Effector memory CD8-positive, alpha-beta T cell (primary cell): ENCODE measurements around the gene C22orf39.
"Not testable (repeated sequence)": the region's sequence is repeated elsewhere in the genome, so short reads cannot be mapped to it uniquely, and the experiment has no call there.

Source experiments
- ATAC-seq: fragments of 150-1000 bp; cut with Tn5 transposase; replicated peaks from 2 replicates; pipeline ENCODE4 v1.10.0; 2021; ENCODE audit warnings: mild to moderate bottlenecking, moderate library complexity
- DNase-seq, 3 experiments: peaks; one replicate each; pipeline ENCODE4 v3.0.0; 2021
- H3K27ac Mint-ChIP-seq, 2 donors: one replicate each; pipeline ENCODE4 v1.8.0; 2022; ENCODE audit warnings: mild to moderate bottlenecking in 2 of 2, mixed read lengths in 2 of 2, moderate library complexity in 2 of 2
- H3K27me3 Mint-ChIP-seq, 2 donors: one replicate each; pipeline ENCODE4 v1.8.0; 2022; ENCODE audit warnings: mixed read lengths in 2 of 2
- H3K36me3 Mint-ChIP-seq: one replicate; pipeline ENCODE4 v1.8.0; 2022; ENCODE audit warnings: mild to moderate bottlenecking, moderate library complexity, mixed read lengths; ENCODE audit not compliant: insufficient read depth
- H3K4me1 Mint-ChIP-seq, 2 donors: one replicate each; pipeline ENCODE4 v1.8.0; 2022; ENCODE audit warnings: low read depth in 2 of 2, mixed read lengths in 2 of 2
- H3K4me3 Mint-ChIP-seq, 2 donors: one replicate each; pipeline ENCODE4 v1.8.0; 2022; ENCODE audit warnings: mild to moderate bottlenecking in 2 of 2, mixed read lengths in 2 of 2, moderate library complexity in 2 of 2
- H3K9me3 Mint-ChIP-seq, 2 donors: one replicate each; pipeline ENCODE4 v1.8.0; 2022; ENCODE audit warnings: mixed read lengths in 2 of 2

The C22orf39 gene

GRCh38 chr22:19438298-19438697, 9.2 kb downstream of the C22orf39 start:
- H3K4me3 Mint-ChIP-seq: no peak overlapping the region

DNA sequence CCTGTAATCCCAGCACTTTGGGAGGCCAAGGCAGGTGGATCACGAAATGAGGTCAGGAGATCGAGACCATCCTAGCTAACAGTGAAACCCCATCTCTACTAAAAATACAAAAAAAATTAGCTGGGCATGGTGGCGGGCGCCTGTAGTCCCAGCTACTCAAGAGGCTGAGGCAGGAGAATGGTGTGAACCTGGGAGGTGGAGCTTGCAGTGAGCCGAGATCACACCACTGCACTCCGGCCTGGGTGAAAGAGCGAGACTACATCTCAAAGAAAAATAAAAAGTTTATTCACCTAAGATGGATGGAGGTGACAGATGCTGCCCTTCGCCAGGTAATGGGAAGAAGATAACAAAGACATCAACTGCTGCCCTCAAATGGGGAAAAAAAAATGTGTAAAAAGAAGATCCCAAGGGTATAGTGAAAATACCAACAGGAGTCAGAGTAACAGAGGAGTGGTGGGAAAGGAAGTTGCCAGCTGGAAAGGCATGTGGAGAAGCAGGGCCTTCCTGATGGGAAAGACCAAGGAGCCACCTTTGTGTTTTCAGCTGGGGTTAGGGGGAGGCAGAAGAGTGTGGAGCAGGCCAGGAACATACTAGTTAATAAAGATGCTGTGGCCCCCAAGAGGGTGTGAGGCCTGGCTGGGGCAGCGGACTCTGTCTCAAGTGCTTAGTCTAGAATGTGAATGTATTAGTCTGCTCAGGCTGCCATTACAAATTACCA, 10.9 kb downstream of the C22orf39 start:
- not testable (repeated sequence) for DNase-seq, ATAC-seq, H3K4me1 Mint-ChIP-seq, H3K4me3 Mint-ChIP-seq, H3K9me3 Mint-ChIP-seq, H3K27me3 Mint-ChIP-seq
- Mint-ChIP-seq H3K27ac (peak overlapping the region; percentile 4 to 12), H3K36me3 (peaks cover 42% of the 10 kb centered on the region)

More at GRCh38 chr22:19438298-19438697, 9.2 kb downstream of the C22orf39 start:
- H3K27me3 Mint-ChIP-seq: no peaks in the 10 kb centered on the region
- ATAC-seq: no peak
- H3K4me1 Mint-ChIP-seq: peaks cover 6 to 13% of the 10 kb centered on the region in 2 donors
- DNase-seq: no peak
- no peak overlapping the region for H3K27ac Mint-ChIP-seq
- H3K36me3 Mint-ChIP-seq: peaks cover 43% of the 10 kb centered on the region
- no peaks in the 10 kb centered on the region for H3K9me3 Mint-ChIP-seq

GRCh38 chr22:19434829-19435580, 12.5 kb downstream of the C22orf39 start:
- Mint-ChIP-seq H3K9me3 (no peaks in the 10 kb centered on the region), H3K27ac (peak overlapping the region in 1 of 2 donors; percentile 65), H3K36me3 (peaks cover 52% of the 10 kb centered on the region), H3K4me1 (peaks cover 11 to 13% of the 10 kb centered on the region in 2 donors), H3K27me3 (no peaks in the 10 kb centered on the region), H3K4me3 (no peak overlapping the region)
- ATAC-seq: no peak
- no peak for DNase-seq

GRCh38 chr22:19434401-19434800, 13.1 kb downstream of the C22orf39 start:
- H3K36me3 Mint-ChIP-seq: peaks cover 50% of the 10 kb centered on the region
- peaks cover 17 to 19% of the 10 kb centered on the region in 2 donors for H3K4me1 Mint-ChIP-seq
- H3K27ac Mint-ChIP-seq: peak overlapping the region in 1 of 2 donors; percentile 93
- no peak for ATAC-seq
- H3K4me3 Mint-ChIP-seq: peak overlapping the region; percentile 55 to 88
- DNase-seq: no peak
- no peaks in the 10 kb centered on the region for H3K9me3 Mint-ChIP-seq
- H3K27me3 Mint-ChIP-seq: no peaks in the 10 kb centered on the region

- H3K36me3 Mint-ChIP-seq: peaks cover 53% of the 10 kb centered on the region
- DNase-seq (peak; percentile 75 to 82 (median 79)), ATAC-seq (peak; percentile 83)
- no peaks in the 10 kb centered on the region for H3K27me3 Mint-ChIP-seq
- no peaks in the 10 kb centered on the region for H3K9me3 Mint-ChIP-seq
- H3K4me3 Mint-ChIP-seq: peak within 1 kb of the TSS; percentile 88 to 93
- H3K27ac Mint-ChIP-seq: peak within 1 kb of the TSS; percentile 93 to 94
- peaks cover 21 to 35% of the 10 kb centered on the region in 2 donors for H3K4me1 Mint-ChIP-seq
Observed at GRCh38 chr22:19432133-19432851, 15.2 kb downstream of the C22orf39 start, which contains the start of gene MRPL40. Gene MRPL40 (plus strand): TSS chr22:19432545. CDS start chr22:19432555, 10 bp downstream.

GRCh38 chr22:19431649-19432132, 15.8 kb downstream of the C22orf39 start, which contains the start of gene HIRA:
Gene HIRA (minus strand): TSS chr22:19431733. CDS start chr22:19431476, 257 bp downstream.
- DNase-seq (peak; percentile 81 to 90 (median 88)), ATAC-seq (peak; percentile 57)
- no peaks in the 10 kb centered on the region for H3K27me3 Mint-ChIP-seq
- peaks cover 25 to 41% of the 10 kb centered on the region in 2 donors for H3K4me1 Mint-ChIP-seq
- no peaks in the 10 kb centered on the region for H3K9me3 Mint-ChIP-seq
- H3K4me3 Mint-ChIP-seq: peak within 1 kb of the TSS; percentile 88 to 93
- peak within 1 kb of the TSS; percentile 93 to 94 for H3K27ac Mint-ChIP-seq
- H3K36me3 Mint-ChIP-seq: peaks cover 53% of the 10 kb centered on the region

- DNase-seq (peak in 1 of 3 experiments; percentile 16), ATAC-seq (no peak)
- peak overlapping the region; percentile 92 to 94 for H3K27ac Mint-ChIP-seq
- H3K36me3 Mint-ChIP-seq: peaks cover 52% of the 10 kb centered on the region
- no peaks in the 10 kb centered on the region for H3K27me3 Mint-ChIP-seq
- no peaks in the 10 kb centered on the region for H3K9me3 Mint-ChIP-seq
- peaks cover 32 to 48% of the 10 kb centered on the region in 2 donors for H3K4me1 Mint-ChIP-seq
- peak overlapping the region; percentile 88 to 93 for H3K4me3 Mint-ChIP-seq
Observed at GRCh38 chr22:19430890-19431541, 16.5 kb downstream of the C22orf39 start.

- peak overlapping the region; percentile 88 to 93 for H3K4me3 Mint-ChIP-seq
- ATAC-seq (peak; percentile 31), DNase-seq (peak; percentile 16 to 38 (median 16))
- no peaks in the 10 kb centered on the region for H3K9me3 Mint-ChIP-seq
- peaks cover 33 to 51% of the 10 kb centered on the region in 2 donors for H3K4me1 Mint-ChIP-seq
- H3K27me3 Mint-ChIP-seq: no peaks in the 10 kb centered on the region
- H3K27ac Mint-ChIP-seq: peak overlapping the region; percentile 92 to 94
- H3K36me3 Mint-ChIP-seq: peaks cover 45% of the 10 kb centered on the region
Observed at GRCh38 chr22:19429950-19430889, 17.3 kb downstream of the C22orf39 start.

- Mint-ChIP-seq H3K36me3 (peaks cover 20% of the 10 kb centered on the region), H3K27ac (peak overlapping the region; percentile 47 to 96), H3K9me3 (no peaks in the 10 kb centered on the region), H3K4me1 (peaks cover 62 to 85% of the 10 kb centered on the region in 2 donors), H3K27me3 (no peaks in the 10 kb centered on the region), H3K4me3 (no peak overlapping the region)
- DNase-seq (no peak), ATAC-seq (no peak)
Observed at GRCh38 chr22:19424186-19424500, 23.4 kb downstream of the C22orf39 start.

- H3K27me3 Mint-ChIP-seq: no peaks in the 10 kb centered on the region
- peak overlapping the region; percentile 95 to 96 for H3K27ac Mint-ChIP-seq
- ATAC-seq: no peak
- no peaks in the 10 kb centered on the region for H3K9me3 Mint-ChIP-seq
- no peak for DNase-seq
- peaks cover 21% of the 10 kb centered on the region for H3K36me3 Mint-ChIP-seq
- H3K4me3 Mint-ChIP-seq: peak overlapping the region; percentile 1 to 51
- peaks cover 64 to 85% of the 10 kb centered on the region in 2 donors for H3K4me1 Mint-ChIP-seq
Observed at GRCh38 chr22:19422440-19423301, 24.8 kb downstream of the C22orf39 start.

DNA sequence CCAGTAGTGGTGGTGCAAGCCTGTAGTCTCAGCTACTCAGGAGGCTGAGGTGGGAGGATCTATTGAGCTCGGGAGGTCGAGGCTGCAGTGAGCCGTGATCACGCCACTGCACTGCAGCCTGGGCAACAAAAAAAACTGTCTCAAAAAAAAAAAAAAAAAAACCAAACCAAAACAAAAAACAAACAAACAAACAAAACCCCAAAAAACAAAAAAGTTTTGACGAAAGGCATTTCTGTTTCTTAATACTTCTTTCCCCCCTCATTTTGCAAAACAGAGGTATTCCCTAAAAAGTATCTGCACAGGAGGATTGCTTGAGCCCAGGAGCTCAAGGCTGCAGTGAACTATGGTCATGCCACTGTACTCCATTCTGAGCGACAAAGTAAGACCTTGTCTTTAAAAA, 27.2 kb downstream of the C22orf39 start:
- Mint-ChIP-seq H3K4me1 (peaks cover 62 to 74% of the 10 kb centered on the region in 2 donors), H3K27ac (peak overlapping the region; percentile 95 to 96), H3K4me3 (peak overlapping the region; percentile 68 to 77), H3K36me3 (peaks cover 18% of the 10 kb centered on the region), H3K27me3 (no peaks in the 10 kb centered on the region), H3K9me3 (no peaks in the 10 kb centered on the region)
- DNase-seq: no peak
- ATAC-seq: peak; percentile 10
